ENCODE measurements around the gene AGBL1. TPM values are rescaled to one million over a fixed set of nuclear protein-coding genes. Genes with fewer than 3 reads are reported as not detected.

AGBL1 gene
- total RNA-seq, 1 donor from 2014 or later = 0.14 TPM

DNA sequence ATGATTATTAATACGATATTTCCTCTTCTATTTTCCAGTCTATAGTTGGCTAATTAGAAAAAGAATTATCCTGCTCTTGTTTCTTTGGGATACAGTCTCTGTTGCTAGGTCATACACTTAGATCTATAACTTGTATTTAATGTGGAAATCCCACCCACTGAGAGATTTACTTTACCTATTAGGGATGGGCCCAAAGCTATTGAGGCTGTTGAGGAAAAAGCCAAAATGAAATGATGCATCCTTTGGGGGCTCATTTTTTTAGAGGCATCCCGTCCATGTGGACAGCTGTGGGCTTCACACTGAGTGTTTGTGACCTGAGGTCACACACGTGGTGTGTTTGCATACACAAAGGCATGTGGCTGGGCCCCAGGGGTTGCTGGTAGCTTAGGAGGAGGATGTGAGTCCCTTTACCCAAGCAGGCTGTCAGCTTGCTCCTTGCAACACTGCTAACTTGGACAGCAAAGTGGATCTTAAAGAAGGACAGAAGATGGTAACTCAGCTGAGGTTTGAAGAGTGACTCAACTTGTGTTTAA is 477.4 kb downstream of the AGBL1 start:
- no peak overlapping the region for H3K27ac Mint-ChIP-seq
- H3K4me1 Mint-ChIP-seq (ENCODE audit: low read depth) = no peaks in the 10 kb centered on the region
- no peak overlapping the region for H3K4me3 Mint-ChIP-seq (ENCODE audit: low read depth)
- H3K9me3 Mint-ChIP-seq = no peaks in the 10 kb centered on the region
- no peaks in the 10 kb centered on the region for H3K27me3 Mint-ChIP-seq (ENCODE audit: low read depth)
- H3K36me3 Mint-ChIP-seq (ENCODE audit: low read depth) = no peaks in the 10 kb centered on the region
- DNase-seq (ENCODE audit: low spot score) = no peak
- intact Hi-C loops (cut with micrococcal nuclease) = no loop called here

DNA sequence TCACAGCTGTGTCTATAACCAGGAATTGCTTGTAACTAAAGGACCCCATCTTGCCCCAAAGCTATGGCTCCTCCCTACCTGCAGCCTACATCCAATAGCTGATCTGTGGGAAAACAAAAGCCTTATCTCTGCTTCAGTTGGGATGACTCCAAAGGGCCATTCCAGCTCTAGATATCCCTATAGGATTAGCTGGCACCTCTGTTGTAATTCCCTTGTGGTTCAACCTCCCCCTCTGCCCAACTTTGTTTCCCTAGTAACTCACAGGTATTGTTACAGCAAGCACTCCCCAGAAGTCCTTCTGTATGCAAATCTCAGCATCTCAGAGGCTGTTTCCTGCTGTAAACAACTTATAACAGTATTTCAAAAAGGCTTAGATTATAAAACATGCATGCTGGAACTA is 478.6 kb downstream of the AGBL1 start:
- DNase-seq (ENCODE audit: low spot score) = no peak
- Mint-ChIP-seq H3K36me3 (ENCODE audit: low read depth) (no peaks in the 10 kb centered on the region), H3K9me3 (peaks cover under 1% of the 10 kb centered on the region), H3K27ac (no peak overlapping the region), H3K4me3 (ENCODE audit: low read depth) (no peak overlapping the region), H3K4me1 (ENCODE audit: low read depth) (no peaks in the 10 kb centered on the region), H3K27me3 (ENCODE audit: low read depth) (no peaks in the 10 kb centered on the region)
- intact Hi-C loops (cut with micrococcal nuclease) = no loop called here

DNA sequence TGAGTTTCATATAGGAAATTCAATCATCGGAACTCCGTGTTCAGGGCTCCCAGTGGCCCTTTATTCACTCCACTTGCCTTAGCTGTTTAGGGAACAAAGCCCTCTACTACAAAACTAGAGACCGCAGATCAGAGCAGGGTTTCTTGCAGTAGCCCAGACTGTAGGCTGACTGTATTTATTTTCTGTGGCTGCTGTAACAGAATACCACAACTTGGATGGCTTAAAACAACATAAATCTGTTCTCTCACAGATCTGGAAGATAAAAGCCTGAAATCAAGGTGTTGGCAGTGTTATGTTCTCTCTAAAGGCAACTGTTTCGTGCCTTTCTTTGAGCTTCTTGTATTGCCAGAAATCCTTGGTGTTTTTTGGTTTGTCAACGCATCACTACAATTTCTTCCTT is 479.0 kb downstream of the AGBL1 start:
- peaks cover 5% of the 10 kb centered on the region for H3K9me3 Mint-ChIP-seq
- H3K4me3 Mint-ChIP-seq (ENCODE audit: low read depth) = no peak overlapping the region
- H3K27ac Mint-ChIP-seq = no peak overlapping the region
- DNase-seq (ENCODE audit: low spot score) = no peak
- H3K36me3 Mint-ChIP-seq (ENCODE audit: low read depth) = no peaks in the 10 kb centered on the region
- no peaks in the 10 kb centered on the region for H3K27me3 Mint-ChIP-seq (ENCODE audit: low read depth)
- intact Hi-C loops (cut with micrococcal nuclease) = no loop called here
- H3K4me1 Mint-ChIP-seq (ENCODE audit: low read depth) = no peaks in the 10 kb centered on the region

DNA sequence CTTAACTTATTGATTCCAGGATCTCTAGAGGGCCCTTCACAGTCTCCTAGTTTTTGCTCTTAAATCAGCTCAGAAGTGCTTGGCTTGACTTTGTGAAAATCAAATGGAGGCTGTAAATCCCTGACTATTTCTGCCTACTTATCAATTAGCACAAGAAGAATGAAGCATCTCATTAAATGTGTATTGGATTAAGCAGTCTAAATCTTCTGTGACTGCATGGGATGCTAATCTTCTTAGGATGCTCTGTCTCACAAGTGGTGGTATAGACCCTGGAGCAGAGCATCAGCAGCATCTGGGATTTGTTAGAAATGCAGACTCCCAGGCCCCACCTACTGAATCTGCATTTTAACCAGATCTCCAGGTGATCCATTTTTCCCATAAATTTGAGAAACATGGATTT is 488.7 kb downstream of the AGBL1 start:
- Mint-ChIP-seq H3K36me3 (ENCODE audit: low read depth) (no peaks in the 10 kb centered on the region), H3K4me1 (ENCODE audit: low read depth) (no peaks in the 10 kb centered on the region), H3K27me3 (ENCODE audit: low read depth) (peaks cover 2% of the 10 kb centered on the region), H3K4me3 (ENCODE audit: low read depth) (no peak overlapping the region), H3K27ac (no peak overlapping the region), H3K9me3 (peaks cover 21% of the 10 kb centered on the region)
- DNase-seq (ENCODE audit: low spot score) = no peak
- intact Hi-C loops (cut with micrococcal nuclease) = no loop called here

DNA sequence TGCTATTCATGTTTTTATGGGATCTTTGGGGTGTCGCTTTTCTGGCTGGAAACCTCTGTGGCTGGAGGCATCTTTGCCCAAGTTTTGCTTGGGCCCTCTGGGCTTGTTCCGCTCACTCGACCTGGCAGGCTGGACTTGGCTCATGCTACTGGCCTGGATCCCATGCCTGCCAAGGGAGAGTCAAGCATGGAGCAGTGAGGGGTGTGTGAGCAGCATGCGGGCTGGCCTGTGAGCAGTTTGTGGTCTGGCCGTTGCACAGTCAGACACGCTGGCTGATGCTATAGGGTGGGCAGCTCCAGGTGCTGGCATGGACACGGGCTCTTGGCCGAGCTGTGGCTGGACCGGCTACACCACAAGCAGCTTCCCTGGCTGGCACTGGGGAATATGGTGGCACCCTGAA is 491.1 kb downstream of the AGBL1 start:
- Mint-ChIP-seq H3K4me1 (ENCODE audit: low read depth) (peaks cover 6% of the 10 kb centered on the region), H3K36me3 (ENCODE audit: low read depth) (no peaks in the 10 kb centered on the region), H3K9me3 (peaks cover 8% of the 10 kb centered on the region), H3K4me3 (ENCODE audit: low read depth) (no peak overlapping the region), H3K27me3 (ENCODE audit: low read depth) (peaks cover 2% of the 10 kb centered on the region), H3K27ac (no peak overlapping the region)
- DNase-seq (ENCODE audit: low spot score) = no peak
- intact Hi-C loops (cut with micrococcal nuclease) = no loop called here

DNA sequence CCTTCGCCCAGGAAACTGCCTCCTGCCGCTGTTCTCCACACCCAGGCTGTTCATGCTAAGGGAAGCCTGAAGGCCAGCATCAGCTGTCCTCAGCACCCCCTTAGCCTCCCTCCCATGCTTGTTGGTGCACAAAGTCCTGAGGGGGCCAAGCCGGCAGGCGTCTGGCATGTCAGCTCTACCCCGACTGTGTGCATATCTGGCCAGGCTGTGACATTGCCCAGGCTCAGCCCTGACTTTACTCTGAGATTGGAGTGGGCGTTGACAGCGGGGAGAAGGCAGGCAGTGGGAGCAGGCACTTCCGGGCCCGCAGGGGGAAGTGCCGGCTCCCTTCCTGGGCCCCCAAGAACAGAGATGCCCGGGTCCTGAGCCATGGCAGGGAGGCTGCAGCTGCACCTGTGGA is 492.2 kb downstream of the AGBL1 start:
- intact Hi-C loops (cut with micrococcal nuclease) = no loop called here
- no peak for DNase-seq (ENCODE audit: low spot score)
- Mint-ChIP-seq H3K4me1 (ENCODE audit: low read depth) (peaks cover 6% of the 10 kb centered on the region), H3K4me3 (ENCODE audit: low read depth) (no peak overlapping the region), H3K27me3 (ENCODE audit: low read depth) (no peaks in the 10 kb centered on the region), H3K36me3 (ENCODE audit: low read depth) (no peaks in the 10 kb centered on the region), H3K9me3 (peaks cover 5% of the 10 kb centered on the region), H3K27ac (no peak overlapping the region)

DNA sequence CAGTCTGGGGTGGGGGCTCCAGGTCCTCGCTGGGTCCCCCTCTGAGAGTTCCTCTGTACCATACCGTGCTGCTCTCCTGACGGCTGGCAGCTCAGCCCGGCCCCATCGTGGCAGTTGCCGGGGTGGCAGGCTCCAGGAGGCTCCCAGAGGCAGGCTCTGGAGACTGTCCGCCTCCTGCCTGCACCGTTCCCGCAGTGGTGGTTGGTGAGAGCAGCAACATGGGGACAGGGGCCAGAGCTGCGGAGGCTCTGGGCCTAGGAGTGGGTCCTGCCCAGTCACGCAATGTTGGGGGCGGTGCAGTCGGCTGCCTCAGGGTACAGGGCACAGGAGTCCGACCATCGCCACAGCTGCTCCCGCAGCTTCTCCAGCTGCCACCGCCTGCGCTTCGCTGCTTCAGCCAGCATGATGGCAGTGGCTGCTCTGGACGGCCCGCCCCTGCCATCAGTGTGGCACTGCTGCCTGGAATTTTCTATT is 492.7 kb downstream of the AGBL1 start:
- Mint-ChIP-seq H3K4me3 (ENCODE audit: low read depth) (no peak overlapping the region), H3K4me1 (ENCODE audit: low read depth) (peaks cover 6% of the 10 kb centered on the region), H3K27me3 (ENCODE audit: low read depth) (no peaks in the 10 kb centered on the region), H3K27ac (no peak overlapping the region), H3K9me3 (peaks cover 5% of the 10 kb centered on the region), H3K36me3 (ENCODE audit: low read depth) (no peaks in the 10 kb centered on the region)
- intact Hi-C loops (cut with micrococcal nuclease) = no loop called here
- no peak for DNase-seq (ENCODE audit: low spot score)

DNA sequence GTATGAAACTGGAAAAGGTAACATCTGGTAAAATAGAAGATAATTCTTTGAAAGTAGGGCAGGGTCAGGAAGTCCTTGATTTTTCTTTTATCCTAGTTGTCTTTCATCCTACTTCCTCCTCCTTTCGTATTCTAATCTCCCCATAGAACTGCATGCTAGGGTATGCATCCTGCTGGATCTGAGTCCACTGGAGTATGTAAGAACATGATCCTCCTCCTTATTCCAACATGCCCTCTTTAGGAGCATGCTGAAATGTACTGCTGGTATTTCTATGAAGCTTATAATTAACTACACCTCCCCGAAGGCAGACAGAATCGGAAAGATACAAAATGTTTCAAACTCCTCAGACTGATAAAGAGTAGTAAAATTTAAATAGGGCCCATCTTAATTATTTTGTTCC is 493.8 kb downstream of the AGBL1 start:
- no peak overlapping the region for H3K4me3 Mint-ChIP-seq (ENCODE audit: low read depth)
- H3K36me3 Mint-ChIP-seq (ENCODE audit: low read depth) = no peaks in the 10 kb centered on the region
- H3K27ac Mint-ChIP-seq = no peak overlapping the region
- H3K4me1 Mint-ChIP-seq (ENCODE audit: low read depth) = peaks cover 6% of the 10 kb centered on the region
- peaks cover 5% of the 10 kb centered on the region for H3K9me3 Mint-ChIP-seq
- no peak for DNase-seq (ENCODE audit: low spot score)
- intact Hi-C loops (cut with micrococcal nuclease) = no loop called here
- no peaks in the 10 kb centered on the region for H3K27me3 Mint-ChIP-seq (ENCODE audit: low read depth)

DNA sequence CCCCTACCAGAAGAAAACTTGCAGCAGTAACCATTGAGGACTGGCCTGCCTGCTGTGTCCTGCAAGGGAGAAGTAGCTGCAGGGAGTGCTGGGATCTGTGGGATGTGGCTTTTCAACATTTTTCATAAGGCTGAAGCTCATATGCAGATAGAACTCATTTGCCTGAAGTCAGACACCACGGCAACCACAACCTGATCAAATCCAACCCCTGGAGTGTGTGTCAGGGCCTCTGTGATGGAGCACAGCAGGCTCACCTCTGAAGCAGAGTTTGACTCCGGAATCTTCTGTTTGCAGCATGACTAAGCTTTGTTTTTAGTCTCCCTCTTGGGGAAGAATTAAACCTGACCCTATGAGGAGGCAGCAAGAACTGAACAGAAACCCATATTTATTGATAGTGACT is 508.7 kb downstream of the AGBL1 start:
- H3K4me1 Mint-ChIP-seq (ENCODE audit: low read depth) = no peaks in the 10 kb centered on the region
- H3K9me3 Mint-ChIP-seq = peaks cover 22% of the 10 kb centered on the region
- no peak for DNase-seq (ENCODE audit: low spot score)
- intact Hi-C loops (cut with micrococcal nuclease) = no loop called here
- H3K27ac Mint-ChIP-seq = no peak overlapping the region
- no peaks in the 10 kb centered on the region for H3K36me3 Mint-ChIP-seq (ENCODE audit: low read depth)
- H3K27me3 Mint-ChIP-seq (ENCODE audit: low read depth) = peaks cover 1% of the 10 kb centered on the region
- H3K4me3 Mint-ChIP-seq (ENCODE audit: low read depth) = no peak overlapping the region

DNA sequence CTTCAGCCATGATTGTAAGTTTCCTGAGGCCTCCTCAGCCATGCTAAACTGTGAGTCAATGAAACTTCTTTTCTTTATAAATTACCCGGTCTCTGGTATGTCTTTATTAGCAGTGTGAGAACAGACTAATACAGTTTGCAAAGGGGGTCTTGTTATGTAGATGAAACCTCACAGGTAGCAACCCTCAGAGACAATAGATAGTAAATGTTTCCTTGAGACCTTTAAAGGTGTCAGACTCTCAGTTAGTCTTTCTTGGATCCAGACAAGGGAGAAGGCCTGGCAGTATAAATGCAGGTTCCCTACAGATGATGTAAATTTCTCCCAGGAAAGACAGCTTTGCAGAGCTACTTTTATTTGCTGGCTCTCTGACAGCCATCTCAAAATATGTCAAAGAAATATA is 510.8 kb downstream of the AGBL1 start:
- H3K27ac Mint-ChIP-seq = no peak overlapping the region
- no peaks in the 10 kb centered on the region for H3K36me3 Mint-ChIP-seq (ENCODE audit: low read depth)
- intact Hi-C loops (cut with micrococcal nuclease) = no loop called here
- no peaks in the 10 kb centered on the region for H3K4me1 Mint-ChIP-seq (ENCODE audit: low read depth)
- no peak for DNase-seq (ENCODE audit: low spot score)
- H3K4me3 Mint-ChIP-seq (ENCODE audit: low read depth) = no peak overlapping the region
- H3K27me3 Mint-ChIP-seq (ENCODE audit: low read depth) = no peaks in the 10 kb centered on the region
- peaks cover 20% of the 10 kb centered on the region for H3K9me3 Mint-ChIP-seq

DNA sequence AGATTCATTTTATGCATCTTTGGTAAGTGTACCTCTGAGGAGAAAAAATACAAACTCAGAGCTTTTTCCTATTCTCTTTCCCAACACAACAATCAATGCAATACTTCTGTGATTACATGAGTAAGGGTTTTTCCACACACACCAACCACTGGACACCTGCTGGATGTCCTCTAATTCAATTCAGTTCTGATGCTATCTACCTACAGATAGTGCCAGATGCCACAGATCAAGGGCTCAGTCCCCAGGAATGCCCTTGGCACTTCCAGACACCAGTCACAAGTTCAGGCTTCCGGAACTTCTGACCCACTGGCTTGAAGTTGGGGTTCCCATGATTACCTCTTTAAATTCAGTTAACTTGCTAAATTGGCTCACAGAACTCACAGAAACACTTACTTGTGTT is 511.5 kb downstream of the AGBL1 start:
- H3K27ac Mint-ChIP-seq = no peak overlapping the region
- no peak overlapping the region for H3K4me3 Mint-ChIP-seq (ENCODE audit: low read depth)
- no peak for DNase-seq (ENCODE audit: low spot score)
- H3K9me3 Mint-ChIP-seq = peaks cover 21% of the 10 kb centered on the region
- H3K4me1 Mint-ChIP-seq (ENCODE audit: low read depth) = no peaks in the 10 kb centered on the region
- no peaks in the 10 kb centered on the region for H3K36me3 Mint-ChIP-seq (ENCODE audit: low read depth)
- intact Hi-C loops (cut with micrococcal nuclease) = no loop called here
- H3K27me3 Mint-ChIP-seq (ENCODE audit: low read depth) = no peaks in the 10 kb centered on the region

DNA sequence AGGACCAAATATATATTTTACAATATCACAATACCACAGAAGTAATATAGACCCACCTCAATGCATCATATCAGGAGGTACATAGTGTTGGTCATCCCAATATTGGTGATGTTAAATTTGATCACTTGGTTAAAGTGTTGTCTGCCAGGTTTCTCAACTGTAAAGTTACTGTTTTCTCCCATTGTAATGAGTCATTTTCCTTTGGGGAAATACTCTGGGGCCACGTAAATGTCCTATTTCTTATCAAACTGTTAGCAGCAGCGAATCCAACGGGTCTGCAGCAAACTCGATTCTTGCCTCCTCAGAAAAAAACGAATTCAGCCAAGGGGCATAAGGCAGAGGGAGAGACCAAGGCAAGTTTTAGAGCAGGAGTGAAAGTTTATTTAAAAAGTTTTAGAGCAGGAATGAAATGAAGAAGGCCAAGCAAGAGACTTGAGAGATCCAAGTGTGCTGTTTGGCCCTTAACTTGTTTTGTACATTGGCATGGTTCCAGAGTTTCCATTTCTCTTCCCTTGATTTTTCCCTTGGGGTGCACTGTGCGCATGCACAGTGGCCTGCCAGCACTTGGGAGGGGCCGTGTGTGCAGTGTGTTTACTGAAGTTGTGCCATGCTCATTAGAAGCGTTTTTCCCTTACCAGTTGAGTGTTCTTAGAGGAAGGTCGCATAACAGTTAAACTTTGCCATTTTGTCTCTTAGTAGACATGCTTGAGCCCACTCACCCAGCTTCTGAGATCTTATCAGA is 512.5 kb downstream of the AGBL1 start:
- H3K9me3 Mint-ChIP-seq = peaks cover 26% of the 10 kb centered on the region
- H3K36me3 Mint-ChIP-seq (ENCODE audit: low read depth) = no peaks in the 10 kb centered on the region
- no peak overlapping the region for H3K4me3 Mint-ChIP-seq (ENCODE audit: low read depth)
- H3K27me3 Mint-ChIP-seq (ENCODE audit: low read depth) = no peaks in the 10 kb centered on the region
- H3K27ac Mint-ChIP-seq = no peak overlapping the region
- H3K4me1 Mint-ChIP-seq (ENCODE audit: low read depth) = no peaks in the 10 kb centered on the region
- intact Hi-C loops (cut with micrococcal nuclease) = no loop called here
- DNase-seq (ENCODE audit: low spot score) = no peak

DNA sequence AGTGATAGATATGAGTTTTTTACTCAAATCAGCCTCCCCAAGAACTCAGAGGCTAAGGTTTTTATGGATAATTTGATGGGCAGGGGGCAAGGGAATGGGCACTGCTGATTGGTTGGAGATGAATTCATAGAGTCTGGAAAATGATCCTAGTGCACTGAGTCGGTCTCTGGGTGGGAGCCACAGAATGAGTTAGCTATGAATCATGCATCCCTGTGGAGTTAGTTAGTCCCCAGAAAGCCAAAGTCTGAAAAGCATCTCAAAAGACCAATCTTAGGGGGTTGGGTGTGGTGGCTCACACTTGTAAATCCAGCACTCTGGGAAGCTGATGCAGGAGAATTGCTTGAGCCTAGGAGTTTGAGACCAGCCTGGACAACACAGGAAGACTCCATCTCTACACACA is 516.1 kb downstream of the AGBL1 start:
- H3K4me3 Mint-ChIP-seq (ENCODE audit: low read depth) = no peak overlapping the region
- peaks cover 7% of the 10 kb centered on the region for H3K27me3 Mint-ChIP-seq (ENCODE audit: low read depth)
- H3K36me3 Mint-ChIP-seq (ENCODE audit: low read depth) = no peaks in the 10 kb centered on the region
- peaks cover 17% of the 10 kb centered on the region for H3K9me3 Mint-ChIP-seq
- H3K4me1 Mint-ChIP-seq (ENCODE audit: low read depth) = no peaks in the 10 kb centered on the region
- no peak overlapping the region for H3K27ac Mint-ChIP-seq
- intact Hi-C loops (cut with micrococcal nuclease) = no loop called here
- no peak for DNase-seq (ENCODE audit: low spot score)
